ENCODE data around the gene ST8SIA6. TPM values are rescaled to one million over a fixed set of nuclear protein-coding genes. Genes with fewer than 3 reads are reported as not detected.

The ST8SIA6 gene
- total RNA-seq, 4 donors from 2014 or later = not detected

DNA sequence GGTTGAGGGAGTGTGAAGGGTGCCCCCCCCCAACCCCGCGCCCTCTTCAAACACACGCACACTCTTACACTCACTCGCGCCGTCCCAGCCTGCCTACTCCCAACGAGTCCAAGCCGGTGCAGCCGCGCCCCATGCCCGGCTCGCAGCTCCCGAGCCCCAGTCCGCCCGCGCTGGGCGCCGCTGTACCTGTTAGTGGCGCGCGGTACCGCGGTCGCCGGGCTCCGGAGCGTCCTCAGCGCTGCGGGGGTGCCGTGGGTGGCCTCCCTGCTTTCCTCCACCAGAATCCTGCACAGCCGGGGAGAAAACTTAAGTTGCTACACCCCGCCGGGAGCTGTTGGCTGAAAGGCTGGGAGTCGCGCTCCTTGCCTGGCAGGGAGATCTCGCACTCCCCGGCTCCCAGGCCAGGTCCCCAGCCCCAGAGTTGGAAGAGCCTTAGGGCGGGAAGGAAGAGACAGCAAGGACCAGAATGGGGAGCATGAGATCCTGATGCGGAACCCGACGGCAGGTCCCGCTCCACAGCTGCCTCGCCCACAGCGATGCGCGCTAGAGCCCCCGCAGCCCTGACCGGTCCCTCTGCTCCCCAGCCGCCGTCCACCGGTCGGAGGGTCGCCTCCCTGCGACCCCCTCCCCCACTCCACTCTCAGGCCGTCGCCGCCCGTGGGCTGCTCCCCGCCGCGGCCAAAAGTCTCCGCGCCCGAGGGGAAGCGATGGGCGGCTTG is 863 bp downstream of the ST8SIA6 start:
- Histone ChIP-seq H3K9me3 (no peaks in the 10 kb centered on the region), H3K27ac (peak overlapping the region in 2 of 4 donors; percentile 5 to 27), H3K27me3 (peaks cover 0 to 5% of the 10 kb centered on the region in 2 donors), H3K4me3 (peak overlapping the region; percentile 12 to 53 (median 42)), H3K36me3 (no peaks in the 10 kb centered on the region), H3K4me1 (peaks cover 0 to 9% (median 0%) of the 10 kb centered on the region in 4 donors)
- TF ChIP-seq, protein P1, sequence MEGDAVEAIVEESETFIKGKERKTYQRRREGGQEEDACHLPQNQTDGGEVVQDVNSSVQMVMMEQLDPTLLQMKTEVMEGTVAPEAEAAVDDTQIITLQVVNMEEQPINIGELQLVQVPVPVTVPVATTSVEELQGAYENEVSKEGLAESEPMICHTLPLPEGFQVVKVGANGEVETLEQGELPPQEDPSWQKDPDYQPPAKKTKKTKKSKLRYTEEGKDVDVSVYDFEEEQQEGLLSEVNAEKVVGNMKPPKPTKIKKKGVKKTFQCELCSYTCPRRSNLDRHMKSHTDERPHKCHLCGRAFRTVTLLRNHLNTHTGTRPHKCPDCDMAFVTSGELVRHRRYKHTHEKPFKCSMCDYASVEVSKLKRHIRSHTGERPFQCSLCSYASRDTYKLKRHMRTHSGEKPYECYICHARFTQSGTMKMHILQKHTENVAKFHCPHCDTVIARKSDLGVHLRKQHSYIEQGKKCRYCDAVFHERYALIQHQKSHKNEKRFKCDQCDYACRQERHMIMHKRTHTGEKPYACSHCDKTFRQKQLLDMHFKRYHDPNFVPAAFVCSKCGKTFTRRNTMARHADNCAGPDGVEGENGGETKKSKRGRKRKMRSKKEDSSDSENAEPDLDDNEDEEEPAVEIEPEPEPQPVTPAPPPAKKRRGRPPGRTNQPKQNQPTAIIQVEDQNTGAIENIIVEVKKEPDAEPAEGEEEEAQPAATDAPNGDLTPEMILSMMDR (IDR thresholded peaks at IDR 0.05) = no peak
- TF ChIP-seq POLR2A (IDR thresholded peaks at IDR 0.05) = no peak
- DNase-seq = peak in 2 of 3 donors; percentile 62 to 73

DNA sequence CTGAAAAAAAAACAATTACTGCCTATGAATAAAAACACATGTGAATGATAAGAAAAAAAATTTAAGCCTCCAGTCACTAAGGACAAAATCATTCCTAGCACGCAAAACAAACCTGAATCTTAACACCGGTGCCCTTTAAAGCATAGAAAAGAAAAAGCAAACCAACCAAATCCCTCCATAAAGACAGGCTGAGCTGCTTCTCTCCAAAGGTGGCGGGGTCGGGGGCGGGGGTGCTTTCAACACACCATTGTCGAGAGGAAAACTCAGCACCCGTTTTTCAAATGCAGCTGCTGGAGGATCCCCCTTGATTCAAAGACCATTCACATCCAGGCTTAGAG is 1.4 kb downstream of the ST8SIA6 start:
- no peaks in the 10 kb centered on the region for H3K36me3 ChIP-seq
- peak overlapping the region in 1 of 4 donors; percentile 27 for H3K27ac ChIP-seq
- H3K9me3 ChIP-seq = no peaks in the 10 kb centered on the region
- H3K4me3 ChIP-seq = peak overlapping the region in 3 of 4 donors; percentile 33 to 53 (median 50)
- no peak for TF ChIP-seq POLR2A (IDR thresholded peaks at IDR 0.05)
- TF ChIP-seq, protein P1 (IDR thresholded peaks at IDR 0.05) = no peak
- peaks cover 0 to 9% (median 0%) of the 10 kb centered on the region in 4 donors for H3K4me1 ChIP-seq
- H3K27me3 ChIP-seq = peaks cover 0 to 5% of the 10 kb centered on the region in 2 donors
- no peak for DNase-seq

GRCh38 chr10:17452060-17452841 is 2.1 kb downstream of the ST8SIA6 start:
- Histone ChIP-seq H3K27ac (no peak overlapping the region), H3K4me3 (no peak overlapping the region), H3K9me3 (no peaks in the 10 kb centered on the region), H3K27me3 (peaks cover 0 to 5% of the 10 kb centered on the region in 2 donors), H3K36me3 (no peaks in the 10 kb centered on the region), H3K4me1 (peaks cover 0 to 9% (median 0%) of the 10 kb centered on the region in 4 donors)
- TF ChIP-seq, protein P1 (IDR thresholded peaks at IDR 0.05) = no peak
- no peak for TF ChIP-seq POLR2A (IDR thresholded peaks at IDR 0.05)
- DNase-seq = no peak

DNA sequence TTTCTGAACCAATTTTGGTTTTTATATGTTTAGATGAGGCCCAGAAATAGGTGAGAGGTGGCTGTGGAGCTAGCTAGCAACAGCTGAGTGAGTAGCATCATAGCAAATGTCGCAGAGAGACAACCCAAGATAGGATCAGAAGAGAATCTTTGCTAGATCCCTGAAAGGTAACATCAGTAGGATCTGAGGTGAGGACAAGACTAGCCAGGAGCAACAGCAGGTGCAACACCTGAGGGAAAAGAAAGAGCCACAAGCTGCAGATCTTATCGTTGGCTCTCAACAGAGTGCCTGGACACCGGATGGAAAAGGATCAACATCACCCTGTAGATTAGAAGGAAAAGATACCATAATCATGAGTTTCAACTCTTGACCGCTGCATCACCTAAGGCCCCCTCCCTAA is 4.4 kb downstream of the ST8SIA6 start:
- Histone ChIP-seq H3K27me3 (peaks cover 0 to 5% of the 10 kb centered on the region in 2 donors), H3K4me3 (no peak overlapping the region), H3K4me1 (peaks cover 0 to 9% (median 0%) of the 10 kb centered on the region in 4 donors), H3K36me3 (no peaks in the 10 kb centered on the region), H3K27ac (no peak overlapping the region), H3K9me3 (no peaks in the 10 kb centered on the region)
- no peak for DNase-seq
- TF ChIP-seq, protein P1 (IDR thresholded peaks at IDR 0.05) = no peak
- TF ChIP-seq POLR2A (IDR thresholded peaks at IDR 0.05) = no peak

- Histone ChIP-seq H3K4me3 (no peak overlapping the region), H3K27ac (no peak overlapping the region), H3K4me1 (no peaks in the 10 kb centered on the region), H3K9me3 (no peaks in the 10 kb centered on the region), H3K36me3 (no peaks in the 10 kb centered on the region), H3K27me3 (no peaks in the 10 kb centered on the region)
- TF ChIP-seq, protein P1 (IDR thresholded peaks at IDR 0.05) = no peak
- no peak for TF ChIP-seq POLR2A (IDR thresholded peaks at IDR 0.05)
- DNase-seq = no peak
Measured at GRCh38 chr10:17445400-17445998, 8.9 kb downstream of the ST8SIA6 start.
